A549 (cell line): ENCODE data around the gene ACP5.

Experiments used
- CTCF ChIP-seq: fragments of >200 bp; sonication (Bioruptor Twin); formaldehyde crosslinking; IDR thresholded peaks from 3 replicates; pipeline ENCODE4 v1.5.1; 2016
- EP300 ChIP-seq, 2 experiments: fragments of >200 bp; sonication (Bioruptor Twin); formaldehyde crosslinking; IDR thresholded peaks; 2 replicates in 1 of 2; 3 replicates in 1 of 2; pipeline ENCODE4 v1.6.1; 2016 to 2017
- KDM1A ChIP-seq: fragments of 200-600 bp; sonication (generic); IDR thresholded peaks from 2 replicates; pipeline ENCODE4 v1.6.1; 2016; ENCODE audit warnings: low read depth, mild to moderate bottlenecking
- NFE2L2 ChIP-seq: fragments of 150-350 bp; conservative IDR thresholded peaks from 2 replicates; pipeline ENCODE4 v1.6.1; 2014; ENCODE audit warnings: low read length
- RAD21 ChIP-seq, 2 experiments: fragments of >200 bp in 1 of 2; sonication (Bioruptor Twin) in 1 of 2; formaldehyde crosslinking in 1 of 2; IDR thresholded peaks in 1 of 2; conservative IDR thresholded peaks in 1 of 2; 2 replicates in 1 of 2; 3 replicates in 1 of 2; pipeline ENCODE4 v1.6.1; 2012 to 2018; ENCODE audit warnings: inconsistent platforms in 1 of 2
- SREBF2 ChIP-seq: fragments of 450-650 bp; IDR thresholded peaks from 2 replicates; pipeline ENCODE4 v1.6.1; 2014; ENCODE audit warnings: mild to moderate bottlenecking, moderate library complexity
- ZFP36 ChIP-seq: fragments of 450-650 bp; IDR thresholded peaks from 2 replicates; pipeline ENCODE4 v1.6.1; 2014; ENCODE audit warnings: borderline replicate concordance; ENCODE audit not compliant: partially characterized antibody
- TF ChIP-seq, protein P1 (sequence below): IDR thresholded peaks from 2 replicates; pipeline ENCODE4 v1.6.1; 2012

DNA sequence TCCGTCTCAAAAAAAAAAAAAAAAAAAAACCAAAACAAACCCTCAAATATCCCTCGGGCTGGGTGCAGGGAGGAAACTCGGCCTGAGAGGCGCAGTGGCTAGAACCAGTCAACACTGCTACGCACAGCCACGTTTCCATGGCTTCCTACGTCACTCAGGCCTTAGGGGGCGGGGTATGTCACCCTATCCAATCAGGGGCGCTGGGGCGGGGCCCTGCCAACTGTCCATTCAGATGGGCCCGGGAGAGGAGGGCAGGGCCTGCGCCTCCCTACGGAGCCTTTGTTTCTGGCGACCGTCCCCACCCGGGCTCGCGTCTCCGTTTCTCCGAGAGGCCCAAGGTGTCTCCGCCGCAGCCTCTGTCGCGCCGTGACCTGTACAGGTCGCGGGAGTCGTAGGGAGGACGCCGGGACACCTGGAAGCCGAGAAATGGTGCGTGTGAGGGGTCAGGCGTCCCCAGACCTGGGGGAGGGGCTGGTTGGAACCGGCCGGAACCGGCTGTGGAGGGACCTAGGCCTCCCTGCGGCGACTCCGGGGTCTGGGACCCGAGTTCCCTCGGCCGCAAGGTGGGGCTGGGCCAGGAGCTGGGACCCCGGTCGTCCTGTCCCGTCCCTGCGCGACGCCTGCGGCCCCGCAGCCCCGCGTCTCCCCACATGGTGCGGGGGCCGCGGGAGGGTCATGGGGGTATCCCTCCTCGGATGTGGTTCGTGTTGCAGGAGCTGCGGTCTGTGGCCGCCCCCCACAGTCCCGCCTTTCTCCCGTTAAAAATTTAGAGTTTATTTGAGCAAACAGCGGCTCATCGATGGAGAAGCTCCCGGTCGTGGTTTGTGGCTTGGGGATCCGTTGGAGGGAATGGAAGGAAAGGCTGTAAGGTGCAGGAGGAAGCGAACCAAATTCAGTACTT is 20.0 kb upstream of the ACP5 start, which contains the start of gene ZNF627:
- no peak for TF ChIP-seq NFE2L2
- TF ChIP-seq ZFP36, result no peak
- no peak for TF ChIP-seq CTCF
- no peak for TF ChIP-seq RAD21 (conservative IDR thresholded peaks at IDR 0.05 in 1 of 2, IDR thresholded peaks at IDR 0.05 in 1 of 2)
- no peak for TF ChIP-seq KDM1A
- no peak for TF ChIP-seq SREBF2
- TF ChIP-seq, protein P1, sequence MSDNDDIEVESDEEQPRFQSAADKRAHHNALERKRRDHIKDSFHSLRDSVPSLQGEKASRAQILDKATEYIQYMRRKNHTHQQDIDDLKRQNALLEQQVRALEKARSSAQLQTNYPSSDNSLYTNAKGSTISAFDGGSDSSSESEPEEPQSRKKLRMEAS, result peak; percentile 49
- no peak for TF ChIP-seq EP300 (IDR thresholded peaks at IDR 0.05)
